ENCODE data around the gene AJM1. TPM values are rescaled to one million over a fixed set of nuclear protein-coding genes. Genes with fewer than 3 reads are reported as not detected.
"Not testable (repeated sequence)": the region's sequence is repeated elsewhere in the genome, so short reads cannot be mapped to it uniquely, and the experiment has no call there.

The AJM1 gene
- total RNA-seq, 6 experiments from 2014 or later = 1.7 to 2.8 (median 2.6) TPM

DNA sequence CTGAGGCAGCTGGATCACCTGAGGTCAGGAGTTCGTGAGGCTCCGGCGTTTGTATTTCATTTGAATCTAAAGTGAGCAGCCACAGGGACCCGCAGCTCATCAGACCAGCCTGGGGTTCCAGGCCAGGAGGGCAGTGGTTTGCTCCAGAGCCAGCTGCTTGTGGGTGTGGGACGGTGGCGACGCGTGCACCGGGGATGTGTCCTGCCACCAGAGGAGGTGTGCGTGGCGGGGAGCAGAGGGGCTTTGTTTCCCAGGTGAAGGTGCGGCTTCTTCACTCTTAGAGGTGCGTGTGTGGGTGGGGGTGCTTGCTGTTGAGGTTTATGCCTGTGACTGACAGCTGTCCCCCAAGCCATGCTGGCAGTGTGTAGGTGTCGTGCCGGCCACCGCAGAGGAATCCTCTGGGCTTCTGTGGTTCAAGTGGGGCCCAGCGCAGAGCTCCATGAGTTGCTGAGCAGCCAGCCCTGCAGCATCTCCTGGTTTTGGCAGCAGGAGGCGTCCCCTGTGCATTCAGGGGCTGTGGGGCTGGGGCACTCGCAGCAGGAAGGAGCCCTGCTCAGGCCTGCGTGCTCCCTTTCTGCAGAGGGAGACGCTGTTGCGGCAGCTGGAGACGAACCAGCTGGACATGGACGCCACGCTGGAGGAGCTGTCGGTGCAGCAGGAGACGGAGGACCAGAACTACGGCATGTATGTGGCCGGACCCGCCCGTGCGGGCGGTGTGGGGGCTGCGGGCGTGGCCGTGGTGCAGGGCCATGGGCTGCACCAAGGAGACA, 6.9 kb upstream of the AJM1 start:
- no peak for ATAC-seq
- no peak overlapping the region for H3K27ac ChIP-seq
- TF ChIP-seq, protein P1, sequence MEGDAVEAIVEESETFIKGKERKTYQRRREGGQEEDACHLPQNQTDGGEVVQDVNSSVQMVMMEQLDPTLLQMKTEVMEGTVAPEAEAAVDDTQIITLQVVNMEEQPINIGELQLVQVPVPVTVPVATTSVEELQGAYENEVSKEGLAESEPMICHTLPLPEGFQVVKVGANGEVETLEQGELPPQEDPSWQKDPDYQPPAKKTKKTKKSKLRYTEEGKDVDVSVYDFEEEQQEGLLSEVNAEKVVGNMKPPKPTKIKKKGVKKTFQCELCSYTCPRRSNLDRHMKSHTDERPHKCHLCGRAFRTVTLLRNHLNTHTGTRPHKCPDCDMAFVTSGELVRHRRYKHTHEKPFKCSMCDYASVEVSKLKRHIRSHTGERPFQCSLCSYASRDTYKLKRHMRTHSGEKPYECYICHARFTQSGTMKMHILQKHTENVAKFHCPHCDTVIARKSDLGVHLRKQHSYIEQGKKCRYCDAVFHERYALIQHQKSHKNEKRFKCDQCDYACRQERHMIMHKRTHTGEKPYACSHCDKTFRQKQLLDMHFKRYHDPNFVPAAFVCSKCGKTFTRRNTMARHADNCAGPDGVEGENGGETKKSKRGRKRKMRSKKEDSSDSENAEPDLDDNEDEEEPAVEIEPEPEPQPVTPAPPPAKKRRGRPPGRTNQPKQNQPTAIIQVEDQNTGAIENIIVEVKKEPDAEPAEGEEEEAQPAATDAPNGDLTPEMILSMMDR (IDR thresholded peaks at IDR 0.05) = no peak
- no CpG with 5 or more reads among the region's 36 CpGs for WGBS (ENCODE audit: insufficient coverage, low coverage, low lambda C conversion rate, missing lambda C conversion rate)
- intact Hi-C loops (cut with DNase I) = no loop called here
- no peaks in the 10 kb centered on the region for H3K4me1 ChIP-seq
- H3K36me3 ChIP-seq = peaks cover 0 to 10% (median 3%) of the 10 kb centered on the region in 4 donors
- no peaks in the 10 kb centered on the region for H3K27me3 ChIP-seq
- DNase-seq = peak in 2 of 3 donors; percentile 45 to 50
- no peak overlapping the region for H3K4me3 ChIP-seq
- H3K9me3 ChIP-seq = no peaks in the 10 kb centered on the region

DNA sequence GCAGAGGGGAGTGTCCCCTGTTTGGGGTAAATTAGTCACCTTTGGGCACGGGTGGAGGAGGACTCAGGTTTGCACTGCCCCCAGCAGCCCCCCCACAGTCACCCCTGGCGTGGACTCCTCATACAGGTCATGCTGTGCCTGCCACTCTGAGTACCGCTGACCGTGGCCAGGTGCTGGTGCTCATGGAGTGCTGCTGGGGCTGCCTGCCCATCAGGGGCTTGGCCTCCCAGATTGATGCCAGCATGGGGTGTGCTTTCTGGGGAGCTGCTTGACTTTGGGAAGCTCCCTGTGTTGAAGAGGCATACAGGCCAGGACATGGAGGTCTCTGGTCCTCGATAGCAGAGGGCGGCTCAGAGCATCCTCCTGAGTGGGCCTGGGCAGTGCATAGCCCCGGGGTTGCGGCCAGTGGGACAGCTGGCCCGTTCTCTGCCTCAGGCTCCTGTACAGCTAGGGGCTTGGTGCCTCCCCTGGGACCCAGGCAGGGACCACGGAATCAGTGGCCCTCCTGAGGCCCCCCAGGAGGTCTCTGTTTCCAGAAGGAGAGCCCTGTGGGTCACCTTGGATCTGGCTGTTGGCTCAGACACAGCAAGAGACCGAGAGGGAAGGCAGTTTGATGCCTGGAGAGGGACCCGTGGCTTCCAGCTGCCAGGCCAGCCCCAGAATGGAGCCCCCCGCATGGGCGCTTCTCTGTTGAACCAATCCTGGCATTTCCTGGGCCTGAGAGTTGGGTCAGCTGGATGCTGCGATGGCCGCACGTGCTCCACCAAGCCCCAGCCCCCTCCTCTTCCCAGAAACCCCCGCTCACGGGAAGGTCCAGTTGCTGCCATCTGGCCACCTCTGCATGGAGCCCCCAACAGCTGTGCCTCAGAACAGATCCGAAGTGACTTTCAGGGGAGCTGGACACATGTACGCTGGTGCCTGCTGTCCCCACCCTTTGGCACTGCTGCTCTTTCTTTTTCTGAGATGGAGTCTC, 6.1 kb upstream of the AJM1 start:
- Histone ChIP-seq H3K4me1 (peaks cover 0 to 5% (median 0%) of the 10 kb centered on the region in 4 donors), H3K36me3 (peaks cover 0 to 6% (median 3%) of the 10 kb centered on the region in 4 donors), H3K27me3 (no peaks in the 10 kb centered on the region), H3K27ac (no peak overlapping the region), H3K4me3 (no peak overlapping the region), H3K9me3 (no peaks in the 10 kb centered on the region)
- ATAC-seq = no peak
- WGBS (ENCODE audit: insufficient coverage, low coverage, low lambda C conversion rate, missing lambda C conversion rate) = no CpG with 5 or more reads among the region's 21 CpGs
- intact Hi-C loops (cut with DNase I) = no loop called here
- TF ChIP-seq, protein P1 (IDR thresholded peaks at IDR 0.05) = no peak
- no peak for TF ChIP-seq POLR2A (IDR thresholded peaks at IDR 0.05)
- DNase-seq = peak; percentile 17 to 48 (median 44)

DNA sequence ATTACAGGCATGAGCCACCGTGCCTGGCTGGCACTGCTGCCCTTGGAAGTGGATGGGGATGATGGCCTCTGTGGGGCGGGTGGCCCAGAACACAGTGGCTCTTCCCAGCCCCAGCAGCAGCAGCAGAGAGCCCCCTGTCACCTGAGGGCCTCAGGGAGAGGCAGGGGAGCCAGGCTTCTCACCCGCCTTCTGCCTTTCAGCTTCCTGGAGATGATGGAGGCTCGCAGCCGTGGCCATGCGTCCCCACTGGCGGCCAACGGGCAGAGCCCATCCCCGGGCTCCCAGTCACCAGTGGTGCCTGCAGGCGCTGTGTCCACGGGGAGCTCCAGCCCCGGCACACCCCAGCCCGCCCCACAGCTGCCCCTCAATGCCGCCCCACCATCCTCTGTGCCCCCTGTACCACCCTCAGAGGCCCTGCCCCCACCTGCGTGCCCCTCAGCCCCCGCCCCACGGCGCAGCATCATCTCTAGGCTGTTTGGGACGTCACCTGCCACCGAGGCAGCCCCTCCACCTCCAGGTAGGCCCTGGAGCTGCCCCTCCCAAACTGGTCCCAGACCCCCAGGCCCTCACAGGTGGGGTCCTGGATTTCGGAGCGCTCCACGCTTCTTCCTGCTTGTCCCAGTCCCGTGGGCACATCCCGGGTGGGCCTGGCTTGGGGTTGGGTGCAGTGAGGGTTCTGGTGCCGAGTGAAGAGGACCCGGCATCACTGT, 5.0 kb upstream of the AJM1 start:
- H3K4me3 ChIP-seq = no peak overlapping the region
- WGBS (ENCODE audit: insufficient coverage, low coverage, low lambda C conversion rate, missing lambda C conversion rate) = 63% methylated on average over 1 of the region's 27 CpGs
- peak in 1 of 3 donors; percentile 22 for DNase-seq
- H3K4me1 ChIP-seq = peaks cover 0 to 16% (median 5%) of the 10 kb centered on the region in 4 donors
- intact Hi-C loops (cut with DNase I) = no loop called here
- no peaks in the 10 kb centered on the region for H3K27me3 ChIP-seq
- ATAC-seq = no peak
- H3K9me3 ChIP-seq = no peaks in the 10 kb centered on the region
- H3K27ac ChIP-seq = no peak overlapping the region
- peaks cover 0 to 4% (median under 1%) of the 10 kb centered on the region in 4 donors for H3K36me3 ChIP-seq
- no peak for TF ChIP-seq POLR2A (IDR thresholded peaks at IDR 0.05)
- TF ChIP-seq, protein P1 (IDR thresholded peaks at IDR 0.05) = no peak

DNA sequence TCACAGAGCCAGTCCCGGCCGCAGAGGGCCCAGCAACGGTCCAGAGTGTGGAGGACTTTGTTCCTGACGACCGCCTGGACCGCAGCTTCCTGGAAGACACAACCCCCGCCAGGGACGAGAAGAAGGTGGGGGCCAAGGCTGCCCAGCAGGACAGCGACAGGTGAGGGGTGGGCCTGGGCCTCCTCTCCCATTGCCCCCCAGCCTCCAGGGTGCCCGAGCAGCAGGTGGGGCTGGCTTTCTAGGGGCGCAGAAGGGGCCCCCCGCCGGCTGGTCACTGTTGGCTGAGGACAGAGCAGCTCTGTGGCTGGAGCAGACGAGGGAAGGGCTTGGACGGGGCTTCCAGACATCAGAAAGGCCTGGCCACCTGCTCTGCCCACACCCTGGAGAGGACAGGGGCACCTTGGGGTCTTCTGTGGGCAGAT, 4.4 kb upstream of the AJM1 start:
- H3K27me3 ChIP-seq; H3K9me3 ChIP-seq; ATAC-seq; intact Hi-C loops (cut with DNase I); H3K4me3 ChIP-seq; H3K36me3 ChIP-seq; DNase-seq; H3K27ac ChIP-seq: not testable (repeated sequence)
- no CpG with 5 or more reads among the region's 15 CpGs for WGBS (ENCODE audit: insufficient coverage, low coverage, low lambda C conversion rate, missing lambda C conversion rate)
- H3K4me1 ChIP-seq = peaks cover 0 to 20% (median 6%) of the 10 kb centered on the region in 4 donors
